HPDE6-E6E7 (cell line): ENCODE results near the gene PLCB2.

Experiments used
- DNase-seq: peaks from one replicate; pipeline ENCODE4 v3.0.0; 2011; ENCODE audit warnings: missing footprints; ENCODE audit errors: extremely low spot score

PLCB2 gene

DNA sequence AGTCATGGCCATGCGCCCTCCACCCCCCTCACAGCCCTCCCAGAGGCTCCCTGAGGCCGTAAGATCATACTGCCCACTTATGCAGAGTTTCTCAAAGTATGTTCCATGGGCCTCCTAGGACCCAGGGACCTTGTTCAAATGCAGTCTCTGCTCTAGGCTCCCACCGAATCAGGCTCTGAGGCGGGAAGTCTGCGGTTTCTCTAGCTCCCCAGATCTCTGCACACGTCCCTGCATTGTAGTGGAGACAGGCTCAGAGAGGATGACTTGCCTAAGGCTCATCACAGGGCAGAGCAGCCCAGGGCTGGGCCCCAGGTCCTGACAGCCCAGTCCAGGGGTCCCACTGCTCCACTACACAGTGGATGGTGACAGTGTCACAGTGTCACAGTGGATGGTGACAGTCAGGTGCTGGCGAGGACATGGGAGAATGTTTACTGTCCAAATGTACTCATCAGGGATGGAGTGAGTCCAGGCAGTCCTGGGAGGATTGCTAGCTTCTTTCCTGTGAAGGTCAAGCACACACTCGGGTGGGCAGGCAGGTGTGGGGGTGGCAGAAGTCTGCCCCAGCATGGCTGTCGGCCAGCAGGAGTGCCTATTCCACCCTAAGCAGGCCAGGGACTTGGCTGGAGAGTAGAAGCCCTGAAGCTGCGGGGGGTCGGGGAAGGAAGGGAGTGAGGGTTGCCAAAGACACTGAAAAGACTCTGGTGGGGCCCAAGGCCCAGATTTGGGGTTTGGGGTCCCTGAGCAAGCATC, 37.3 kb downstream of the PLCB2 start:
- no peak for DNase-seq

DNA sequence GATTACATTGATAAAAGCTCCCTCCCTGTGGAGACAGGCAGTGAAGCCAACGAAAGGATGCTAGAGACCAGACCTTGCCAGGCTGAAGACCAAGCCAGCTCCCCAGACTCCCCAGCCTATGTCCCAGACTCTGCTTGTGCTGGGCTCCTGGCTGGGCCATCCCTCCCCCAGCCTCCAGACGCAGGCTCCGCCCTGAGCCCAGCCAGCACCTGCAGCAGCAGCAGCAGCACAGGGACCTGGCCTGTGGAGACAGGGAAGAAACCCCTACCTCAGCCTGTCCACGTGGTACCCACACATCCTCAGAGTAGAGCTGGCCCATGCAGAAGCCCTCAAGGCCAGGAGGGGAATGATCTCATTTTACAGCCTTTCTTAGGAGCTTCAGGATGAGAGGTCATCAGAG, 38.1 kb downstream of the PLCB2 start:
- DNase-seq, result no peak

DNA sequence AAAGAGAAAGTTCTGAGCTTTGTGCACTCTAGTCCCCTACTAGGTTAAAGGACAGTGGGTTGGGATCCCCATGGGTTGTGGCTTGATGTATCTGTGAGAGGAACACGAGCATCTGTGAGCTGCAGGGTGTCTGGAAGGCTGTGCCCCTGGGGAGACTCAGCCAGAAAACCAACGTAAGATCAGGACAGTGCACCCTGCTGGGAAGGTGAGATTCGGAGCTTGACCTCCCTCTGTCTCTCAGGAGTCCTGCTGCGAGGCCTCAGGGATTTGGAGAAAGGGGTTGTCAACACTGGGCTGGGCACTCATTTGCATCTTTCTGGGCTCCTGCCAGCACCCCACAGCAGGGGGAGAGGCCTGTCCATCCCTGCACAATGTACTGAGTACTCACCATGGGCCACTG, 40.1 kb downstream of the PLCB2 start:
- no peak for DNase-seq

DNA sequence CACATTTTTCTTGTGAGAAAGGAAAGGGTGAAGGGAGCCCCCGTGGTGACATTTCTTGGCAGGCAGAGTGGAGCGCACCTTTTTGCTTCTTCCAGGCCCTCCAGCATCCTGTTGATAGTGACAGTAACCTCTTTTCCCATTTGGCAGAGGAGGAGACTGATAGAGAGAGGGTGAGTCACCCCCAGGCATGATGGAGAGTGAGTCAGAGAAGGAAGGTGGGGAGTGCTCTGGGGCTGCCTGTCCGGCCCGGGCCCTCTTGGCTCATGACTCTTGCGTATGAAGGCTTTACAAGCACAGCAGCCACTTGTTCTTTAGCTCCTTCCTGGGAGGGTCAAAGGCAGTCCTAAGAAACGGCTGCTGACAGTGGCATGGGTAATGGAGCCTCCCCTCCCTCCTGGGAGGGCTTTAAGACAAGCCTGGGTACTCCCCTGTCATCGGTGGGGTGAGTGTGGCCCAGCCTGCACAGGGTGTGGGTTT, 40.9 kb downstream of the PLCB2 start:
- peak; percentile 97 for DNase-seq

DNA sequence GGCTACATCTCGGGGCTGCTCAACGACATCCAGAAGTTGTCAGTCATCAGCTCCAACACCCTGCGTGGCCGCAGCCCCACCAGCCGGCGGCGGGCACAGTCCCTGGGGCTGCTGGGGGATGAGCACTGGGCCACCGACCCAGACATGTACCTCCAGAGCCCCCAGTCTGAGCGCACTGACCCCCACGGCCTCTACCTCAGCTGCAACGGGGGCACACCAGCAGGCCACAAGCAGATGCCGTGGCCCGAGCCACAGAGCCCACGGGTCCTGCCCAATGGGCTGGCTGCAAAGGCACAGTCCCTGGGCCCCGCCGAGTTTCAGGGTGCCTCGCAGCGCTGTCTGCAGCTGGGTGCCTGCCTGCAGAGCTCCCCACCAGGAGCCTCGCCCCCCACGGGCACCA, 41.9 kb downstream of the PLCB2 start:
- no peak for DNase-seq

DNA sequence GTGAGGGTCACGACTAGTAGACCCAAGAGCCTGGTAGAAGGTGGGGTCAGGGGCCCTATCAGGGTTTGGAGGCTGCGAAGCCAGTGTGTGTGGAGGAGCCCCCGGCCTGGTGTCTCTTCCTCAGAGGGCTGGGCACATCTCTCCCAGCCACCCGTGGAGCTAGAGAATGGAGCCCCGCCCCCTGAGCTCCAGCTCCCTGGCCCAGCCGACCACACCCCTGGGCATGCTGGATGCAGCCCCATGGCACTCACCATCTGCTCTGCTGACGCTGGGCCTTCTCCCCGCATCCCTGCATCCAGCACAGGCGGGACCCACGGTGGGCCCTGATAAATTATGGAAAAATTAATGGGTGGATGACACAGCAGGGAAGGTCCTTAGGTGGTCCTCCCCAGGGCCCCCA, 42.4 kb downstream of the PLCB2 start:
- DNase-seq, result no peak

DNA sequence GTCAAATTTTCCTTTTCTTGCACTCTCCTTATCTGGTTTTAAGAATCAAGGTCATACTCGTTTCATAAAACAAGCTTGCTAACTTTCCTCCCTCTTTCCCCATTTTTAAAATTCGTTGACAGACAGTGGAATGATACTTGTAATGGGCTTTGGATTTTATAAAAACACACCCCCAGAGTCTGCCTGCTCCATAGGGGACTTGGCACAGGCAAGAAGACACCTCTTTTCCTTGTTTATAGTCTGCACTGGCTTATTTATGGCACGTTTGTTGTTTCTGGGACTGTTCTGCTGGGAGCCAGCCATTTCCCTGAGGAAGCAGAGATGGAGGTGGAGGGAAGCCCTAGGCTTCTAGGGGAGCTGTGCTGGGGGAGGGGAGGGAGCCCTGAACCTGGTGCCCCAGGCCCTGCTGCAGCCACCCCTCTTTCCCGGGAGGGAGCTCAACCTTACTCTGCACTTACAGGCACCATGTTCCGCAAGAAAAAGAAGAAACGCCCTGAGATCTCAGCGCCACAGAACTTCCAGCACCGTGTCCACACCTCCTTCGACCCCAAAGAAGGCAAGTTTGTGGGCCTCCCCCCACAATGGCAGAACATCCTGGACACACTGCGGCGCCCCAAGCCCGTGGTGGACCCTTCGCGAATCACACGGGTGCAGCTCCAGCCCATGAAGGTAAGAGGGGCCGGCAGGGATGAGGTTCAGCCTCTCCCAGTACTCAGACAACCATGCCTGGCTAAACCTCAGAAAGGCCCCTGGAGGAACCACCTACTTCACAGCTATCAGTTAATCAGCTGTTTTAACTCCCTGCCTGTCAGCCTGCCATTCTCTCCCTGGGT, 43.2 kb downstream of the PLCB2 start:
- DNase-seq, result no peak

DNA sequence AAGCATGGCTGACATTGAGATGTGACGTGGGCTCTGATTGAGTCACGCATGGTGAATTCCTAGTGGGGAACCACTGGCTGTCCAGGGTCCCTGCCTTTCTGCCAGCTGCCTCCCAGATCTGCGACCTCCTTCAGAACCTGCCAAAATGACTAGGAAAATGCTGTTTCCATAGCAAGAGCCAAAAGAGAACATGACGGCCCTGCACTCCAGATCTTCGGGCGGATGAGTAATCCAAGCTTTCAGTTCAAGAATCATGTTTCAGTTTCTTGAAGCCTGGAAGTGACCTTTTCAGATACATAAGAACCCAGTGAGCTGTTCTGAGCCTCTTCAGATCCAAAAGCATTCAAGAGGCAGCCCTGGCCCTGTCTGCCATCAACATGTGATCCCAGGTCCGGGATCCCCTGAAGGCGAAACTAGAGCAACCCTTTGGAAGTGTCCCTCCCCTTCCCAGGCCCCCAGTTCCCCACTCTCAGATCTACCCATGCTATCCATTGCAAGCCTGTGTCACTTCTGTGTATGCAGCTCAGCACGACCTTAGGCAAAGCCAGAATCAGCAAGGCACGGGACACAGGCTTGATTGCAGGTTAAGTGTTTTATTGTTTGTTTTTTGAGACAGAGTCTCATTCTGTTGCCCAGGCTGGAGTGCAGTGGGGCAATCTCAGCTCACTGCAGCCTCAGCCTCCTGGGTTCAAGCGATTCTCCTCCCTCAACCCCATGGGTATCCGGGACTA, 44.5 kb downstream of the PLCB2 start:
- no peak for DNase-seq

DNA sequence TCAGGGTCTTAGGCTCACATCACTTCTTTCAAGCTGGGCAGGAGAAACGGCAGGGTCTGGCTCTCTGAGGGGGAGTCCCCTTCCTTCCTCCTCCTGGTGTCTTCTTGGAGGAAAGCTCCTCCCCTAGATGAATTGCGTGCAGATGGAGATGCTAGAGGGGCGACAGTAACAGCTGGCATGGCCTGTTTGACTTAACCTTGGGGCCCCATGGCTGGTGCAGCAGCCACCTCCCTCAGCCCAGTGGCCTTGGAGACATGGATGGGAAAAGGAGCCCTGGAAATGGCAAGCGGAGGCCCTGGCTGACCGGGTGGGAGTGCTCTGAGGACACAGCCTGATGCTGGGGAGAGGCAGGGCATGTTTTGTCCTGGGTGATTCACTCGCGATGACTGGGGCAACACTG, 48.7 kb downstream of the PLCB2 start:
- no peak for DNase-seq

DNA sequence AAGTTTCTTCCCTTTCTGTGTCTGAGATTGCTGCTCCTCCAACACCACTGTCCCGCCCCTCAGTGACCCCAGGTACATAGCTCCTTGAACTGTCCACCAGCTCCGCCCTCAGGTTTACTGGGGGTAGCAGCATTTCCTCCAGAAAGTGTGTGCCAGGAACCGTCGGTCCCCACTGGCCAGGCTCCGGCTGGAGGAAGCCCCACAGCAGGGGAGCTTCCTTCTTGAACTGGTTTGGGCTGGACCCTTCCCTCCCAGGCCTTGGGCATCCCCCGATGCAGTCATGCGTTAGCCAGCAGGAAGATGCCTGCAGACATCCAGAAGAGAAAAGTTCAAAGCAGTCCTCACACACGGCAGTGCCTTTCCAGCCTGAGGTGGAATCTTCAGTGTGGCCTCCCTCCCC, 49.2 kb downstream of the PLCB2 start:
- no peak for DNase-seq

DNA sequence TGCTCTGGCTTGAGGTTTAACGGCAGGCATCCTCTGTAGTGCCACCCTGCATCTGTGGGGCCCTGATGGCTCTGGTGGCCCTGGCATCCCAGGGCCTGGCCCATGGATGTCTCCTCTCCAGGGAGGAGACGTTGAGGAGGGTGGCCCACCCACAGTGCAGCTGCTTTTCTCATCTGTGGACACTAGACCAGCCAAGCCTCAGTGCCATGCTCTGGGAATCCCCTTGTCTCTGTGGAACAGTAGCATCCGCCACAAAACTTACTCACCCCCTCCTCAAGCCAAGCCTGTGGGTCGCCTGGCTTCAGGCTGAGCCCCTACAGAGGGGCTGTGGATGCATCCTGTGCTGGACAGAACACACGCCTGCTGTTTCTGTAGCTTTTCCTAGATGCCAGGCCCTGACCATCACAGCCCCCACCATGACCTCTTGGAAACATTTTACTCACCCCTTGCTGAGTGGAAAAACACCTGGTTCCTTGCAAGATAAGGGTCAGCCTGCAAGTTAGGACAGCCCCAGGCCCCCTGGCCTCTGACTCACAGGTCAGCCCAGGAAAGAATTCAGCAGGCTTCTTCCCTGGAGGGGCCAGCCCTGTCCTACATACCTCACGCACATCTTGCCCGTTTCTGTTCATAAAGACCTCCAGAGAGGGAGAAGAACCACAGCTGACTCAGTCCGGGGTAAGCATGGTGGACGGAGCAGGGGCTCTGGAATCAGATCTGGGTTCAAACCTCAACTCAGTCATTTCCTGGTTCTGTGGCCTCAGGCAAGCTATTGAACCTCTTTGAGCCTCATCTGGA, 49.9 kb downstream of the PLCB2 start:
- no peak for DNase-seq

DNA sequence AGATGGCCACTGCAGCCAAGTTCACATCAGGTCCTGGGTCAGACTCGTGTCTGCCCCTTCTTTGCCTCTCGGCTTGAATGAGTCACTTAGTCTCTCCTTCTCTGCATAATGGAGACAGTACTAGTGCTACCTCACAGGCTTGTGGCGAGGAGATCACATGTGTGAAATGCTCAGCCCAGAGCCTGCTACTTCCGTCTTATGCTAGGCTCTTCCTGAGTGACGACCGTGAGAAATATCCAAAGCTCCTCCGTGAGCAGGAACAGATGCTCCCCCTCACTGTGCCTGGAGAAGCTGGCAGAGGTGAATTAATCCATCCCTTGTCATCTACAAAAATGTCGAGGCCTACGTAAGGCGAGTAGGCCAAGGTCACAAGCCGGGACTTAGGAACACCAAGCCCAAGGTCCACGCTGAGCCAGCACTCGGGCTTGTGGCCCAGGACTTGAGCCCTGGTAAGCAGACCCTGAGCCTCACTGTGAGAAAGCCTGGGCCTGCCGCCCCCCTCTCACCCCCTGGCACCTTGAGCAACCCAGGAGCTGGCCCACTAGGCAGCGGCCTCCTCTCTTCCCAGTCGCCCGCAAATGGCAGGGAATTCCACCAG, 51.0 kb downstream of the PLCB2 start:
- DNase-seq, result no peak

DNA sequence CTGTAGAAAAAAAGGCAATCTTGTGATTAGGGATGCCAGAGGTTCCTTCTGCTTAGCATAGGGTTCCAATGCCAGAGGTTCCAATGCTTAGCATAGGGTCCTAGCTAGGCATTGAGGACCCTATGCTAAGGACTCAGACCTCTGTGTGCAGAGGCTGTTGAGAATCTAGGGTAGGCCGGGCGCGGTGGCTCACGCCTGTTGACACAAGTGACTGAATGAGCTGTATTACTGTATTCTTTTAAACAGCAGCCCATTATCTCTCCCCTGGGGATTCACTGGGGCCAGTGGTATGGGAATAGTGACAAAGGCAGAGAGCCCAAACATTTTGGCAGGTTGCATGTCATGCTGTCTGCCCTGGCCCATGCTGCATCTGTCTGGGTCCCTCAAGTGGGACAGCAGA, 52.7 kb downstream of the PLCB2 start:
- DNase-seq, result no peak

DNA sequence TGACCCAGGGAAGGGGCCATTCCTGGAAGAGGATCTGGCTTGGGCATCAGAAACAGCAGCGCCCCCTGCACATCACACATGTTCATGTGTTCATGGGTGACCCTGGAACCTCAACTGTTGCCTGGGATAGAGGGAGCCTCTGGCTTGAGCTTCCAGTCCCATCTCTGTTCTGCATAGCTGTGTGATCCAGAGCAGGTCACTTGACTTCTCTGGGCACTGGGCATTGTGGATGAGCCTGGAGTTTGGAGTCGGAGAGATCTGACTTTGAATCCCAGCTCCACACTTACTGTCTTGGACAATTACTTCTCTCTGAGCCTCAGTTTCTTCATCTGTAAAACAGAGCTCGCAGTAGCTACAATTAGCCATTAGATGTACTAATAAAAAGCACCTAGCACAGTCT, 53.3 kb downstream of the PLCB2 start:
- DNase-seq, result no peak

DNA sequence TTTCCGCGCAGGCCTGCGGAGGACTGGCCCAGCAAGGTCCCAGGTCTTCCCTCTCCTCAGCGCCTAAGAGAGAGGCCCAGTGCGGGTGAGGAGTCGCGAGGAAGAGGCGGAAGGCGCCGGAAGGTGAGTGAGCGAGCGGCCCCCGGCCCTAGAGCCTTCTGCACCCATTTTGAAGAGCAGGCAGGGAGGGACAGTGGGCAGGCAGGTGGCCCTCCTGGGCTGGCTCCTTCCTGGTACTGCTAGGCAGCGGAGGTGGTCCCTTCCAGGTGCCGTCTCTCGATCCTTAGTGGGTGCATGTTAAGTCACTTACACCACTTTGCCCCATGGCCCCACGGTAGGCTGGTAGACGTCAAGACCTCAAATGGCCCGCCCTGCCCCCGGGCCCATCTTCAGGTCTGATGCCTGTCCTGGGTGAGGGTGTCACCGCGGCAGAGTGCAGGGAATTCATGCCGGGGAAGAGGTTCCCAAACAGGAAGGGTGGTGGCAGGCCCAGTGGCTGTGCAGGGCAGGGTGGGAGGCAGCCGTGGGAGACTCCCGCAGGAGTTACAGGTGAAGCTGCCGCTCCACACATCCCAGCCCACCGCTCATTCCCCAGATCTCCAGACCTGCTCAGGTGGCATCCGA, 54.5 kb downstream of the PLCB2 start:
- no peak for DNase-seq

DNA sequence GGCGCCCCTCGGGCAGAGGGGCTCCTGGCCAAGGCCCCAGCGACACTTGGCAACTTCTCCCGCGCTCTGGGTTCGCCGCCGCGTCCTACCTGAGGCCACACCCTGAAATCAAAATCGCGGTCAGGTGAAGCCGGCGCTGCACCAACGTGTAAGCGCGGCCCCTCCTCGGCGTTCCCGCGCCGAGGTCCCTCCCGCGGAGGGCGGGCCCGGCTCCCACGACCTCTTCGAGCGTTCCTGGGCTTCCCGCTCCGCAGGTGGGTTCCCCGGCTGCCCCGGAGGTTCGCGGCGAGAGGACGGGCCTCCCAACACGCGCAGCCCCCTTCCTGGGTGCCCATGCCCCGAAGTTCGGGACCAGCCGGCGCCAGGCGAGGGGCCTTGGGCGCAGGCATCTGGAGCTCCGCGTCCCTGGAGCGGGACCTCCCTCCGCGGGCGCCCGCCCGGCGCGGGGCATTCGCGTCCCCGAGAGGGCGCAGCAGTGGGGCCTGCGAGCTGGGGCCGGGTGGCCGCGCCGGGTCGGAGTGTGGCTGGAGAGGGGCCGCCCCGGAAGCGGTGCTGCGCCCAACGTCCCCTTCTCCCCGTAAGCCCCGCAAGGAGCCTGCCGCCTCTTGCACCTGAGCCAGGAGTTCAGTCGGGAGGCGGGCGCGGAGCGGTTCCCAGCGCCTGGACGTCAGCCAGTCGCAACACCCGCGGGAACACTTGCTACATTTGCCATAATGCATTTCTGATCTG, 55.1 kb downstream of the PLCB2 start:
- no peak for DNase-seq

DNA sequence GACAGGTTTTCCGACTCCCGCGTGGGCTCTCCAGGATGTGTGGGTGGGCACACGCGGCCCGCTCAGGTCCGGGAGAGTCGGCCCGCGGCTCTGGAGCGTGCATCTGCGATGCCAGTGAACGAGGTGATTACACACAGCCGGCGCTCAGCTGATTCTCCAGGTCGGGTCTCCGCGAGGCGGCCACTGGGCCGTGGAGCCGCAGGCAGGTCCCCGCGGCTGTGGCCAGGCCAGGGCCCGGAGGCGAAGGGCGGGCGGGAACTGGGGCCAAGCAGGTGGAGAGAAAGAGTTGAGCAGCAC, 55.6 kb downstream of the PLCB2 start:
- DNase-seq, result no peak

DNA sequence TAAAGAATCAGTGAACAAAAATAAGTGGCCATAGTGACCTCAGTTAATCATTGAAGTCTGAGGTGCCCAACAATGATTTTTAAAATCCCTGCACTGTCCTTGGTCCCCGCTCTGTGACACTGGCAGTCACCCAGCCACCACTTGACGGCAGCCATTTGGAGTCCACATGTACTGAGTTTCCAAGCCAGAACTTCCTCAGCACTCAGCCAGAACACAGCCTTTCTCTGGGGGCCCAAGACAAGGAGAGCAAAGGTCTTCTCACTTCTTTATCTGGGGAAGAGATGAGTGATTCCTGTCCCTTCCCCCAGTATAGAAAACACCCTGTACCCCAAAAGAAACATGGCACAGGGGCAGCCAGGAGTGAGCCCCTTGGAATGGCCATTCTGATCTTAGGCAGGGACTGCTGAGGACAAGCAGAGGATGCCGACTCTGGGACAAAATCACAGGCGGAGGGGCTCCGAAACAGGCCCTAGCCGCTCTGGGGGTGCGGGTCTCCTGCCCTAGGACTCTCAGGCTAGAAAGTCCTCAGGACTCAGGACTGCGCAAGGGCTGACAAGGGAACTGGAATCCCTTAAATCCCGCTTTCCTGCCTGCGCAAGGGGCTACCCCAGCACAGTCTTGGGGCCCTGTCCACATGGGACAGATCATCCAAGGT, 56.1 kb downstream of the PLCB2 start:
- DNase-seq, result no peak

DNA sequence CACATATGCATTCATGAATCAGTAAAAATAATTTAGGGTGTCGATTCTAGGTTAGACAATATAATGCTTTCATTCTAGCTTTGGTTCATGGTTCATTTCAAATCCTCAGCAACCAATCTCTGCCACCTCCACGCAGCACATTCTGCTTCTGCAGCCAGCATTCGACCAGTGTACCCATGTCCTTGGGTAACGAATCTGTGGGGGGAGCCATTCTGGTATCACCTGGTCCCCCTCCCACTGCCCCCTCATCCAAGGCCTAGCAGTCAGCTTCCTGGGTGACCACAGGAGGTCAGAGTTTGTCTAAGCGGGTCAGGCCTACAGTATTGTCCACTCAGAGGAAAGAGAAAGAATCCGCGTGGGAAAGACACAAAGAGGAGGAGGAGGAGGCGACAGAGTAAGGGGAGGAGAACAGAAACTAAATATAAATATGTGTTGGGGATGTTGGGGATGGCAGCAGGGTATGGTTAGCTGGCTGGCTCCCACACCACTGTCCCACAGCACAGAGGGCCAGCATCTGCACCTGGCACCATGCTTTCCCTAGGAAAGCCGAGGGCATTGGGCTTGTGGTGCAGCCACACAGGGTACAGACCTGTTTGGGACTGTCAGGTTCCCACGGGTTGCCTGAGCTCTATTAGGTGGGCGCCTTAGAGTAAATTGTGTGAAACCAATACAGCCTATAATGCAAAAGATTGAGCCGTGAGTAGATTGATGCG, 56.8 kb downstream of the PLCB2 start:
- no peak for DNase-seq
